ENCODE measurements around the gene SLPI. TPM values are rescaled to one million over a fixed set of nuclear protein-coding genes. Genes with fewer than 3 reads are reported as not detected.

The SLPI gene
- total and polyA plus RNA-seq, 2 experiments from 2014 or later, result not detected

DNA sequence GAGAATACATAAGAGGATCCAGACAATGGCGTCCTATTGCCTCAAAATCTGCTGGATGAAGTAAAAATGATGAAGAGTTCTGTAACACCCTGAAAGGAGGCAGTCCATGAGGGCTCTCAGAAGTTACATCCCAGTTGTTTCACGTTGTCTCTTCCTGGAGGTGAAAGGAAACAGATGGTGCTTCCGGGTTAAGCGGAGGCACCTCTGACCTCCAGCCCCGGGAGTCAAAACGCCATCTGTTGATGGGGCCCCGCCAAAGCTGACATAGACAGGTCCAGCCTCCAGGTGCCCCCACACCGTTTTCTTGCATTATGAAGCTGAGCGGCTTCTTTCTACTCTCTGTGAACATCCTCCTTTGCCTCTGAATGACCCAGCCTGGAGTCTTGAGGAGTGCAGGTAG is 23.7 kb downstream of the SLPI start:
- no peaks in the 10 kb centered on the region for H4K20me1 ChIP-seq (replicated peaks; ENCODE audit: insufficient read depth)
- no peaks in the 10 kb centered on the region for H3F3A ChIP-seq (replicated peaks; ENCODE audit: low read depth)
- no peak overlapping the region for H3K4me3 Mint-ChIP-seq
- no peak overlapping the region for H3K27ac ChIP-seq (ENCODE audit: low read depth)
- no peaks in the 10 kb centered on the region for H3K27me3 ChIP-seq (ENCODE audit: insufficient read depth)
- H3K4me1 ChIP-seq (ENCODE audit: insufficient read depth), result no peaks in the 10 kb centered on the region
- H3K27me3 Mint-ChIP-seq (ENCODE audit: insufficient read depth, low read depth, poor library complexity), result peaks cover 5% of the 10 kb centered on the region
- H3K9me2 ChIP-seq (ENCODE audit: insufficient read depth), result no peaks in the 10 kb centered on the region
- H3K9me3 Mint-ChIP-seq, result no peaks in the 10 kb centered on the region; the same call in 2 of the 3 replicates
- no peak overlapping the region for H3K4me2 ChIP-seq
- no peak overlapping the region for H3K27ac Mint-ChIP-seq
- peak; percentile 4 for DNase-seq (ENCODE audit: low spot score)
- no peak overlapping the region for H2AFZ ChIP-seq
- TF ChIP-seq ETS1 (IDR thresholded peaks at IDR 0.05) (no peak), NANOG (IDR thresholded peaks at IDR 0.05; ENCODE audit: borderline replicate concordance) (no peak), ZNF462 (CRISPR knock-in tag; IDR thresholded peaks at IDR 0.05) (no peak), CREB1 (CRISPR knock-in tag; IDR thresholded peaks at IDR 0.05; ENCODE audit: low read depth) (no peak), ZNF114 (CRISPR knock-in tag; IDR thresholded peaks at IDR 0.05) (no peak), EZH2 (IDR thresholded peaks at IDR 0.05; ENCODE audit: low read depth, unreplicated experiment) (no peak), JUNB (IDR thresholded peaks at IDR 0.05; ENCODE audit: unreplicated experiment) (no peak), ZNF331 (CRISPR knock-in tag; IDR thresholded peaks at IDR 0.05; ENCODE audit: low read depth) (no peak), EZH2phosphoT487 (IDR thresholded peaks at IDR 0.05; ENCODE audit: unreplicated experiment) (no peak), POLR2AphosphoS5 (IDR thresholded peaks at IDR 0.05; ENCODE audit: low read depth) (no peak), STAT1 (IDR thresholded peaks at IDR 0.05; ENCODE audit: unreplicated experiment) (no peak)
- TF ChIP-seq, protein P1, sequence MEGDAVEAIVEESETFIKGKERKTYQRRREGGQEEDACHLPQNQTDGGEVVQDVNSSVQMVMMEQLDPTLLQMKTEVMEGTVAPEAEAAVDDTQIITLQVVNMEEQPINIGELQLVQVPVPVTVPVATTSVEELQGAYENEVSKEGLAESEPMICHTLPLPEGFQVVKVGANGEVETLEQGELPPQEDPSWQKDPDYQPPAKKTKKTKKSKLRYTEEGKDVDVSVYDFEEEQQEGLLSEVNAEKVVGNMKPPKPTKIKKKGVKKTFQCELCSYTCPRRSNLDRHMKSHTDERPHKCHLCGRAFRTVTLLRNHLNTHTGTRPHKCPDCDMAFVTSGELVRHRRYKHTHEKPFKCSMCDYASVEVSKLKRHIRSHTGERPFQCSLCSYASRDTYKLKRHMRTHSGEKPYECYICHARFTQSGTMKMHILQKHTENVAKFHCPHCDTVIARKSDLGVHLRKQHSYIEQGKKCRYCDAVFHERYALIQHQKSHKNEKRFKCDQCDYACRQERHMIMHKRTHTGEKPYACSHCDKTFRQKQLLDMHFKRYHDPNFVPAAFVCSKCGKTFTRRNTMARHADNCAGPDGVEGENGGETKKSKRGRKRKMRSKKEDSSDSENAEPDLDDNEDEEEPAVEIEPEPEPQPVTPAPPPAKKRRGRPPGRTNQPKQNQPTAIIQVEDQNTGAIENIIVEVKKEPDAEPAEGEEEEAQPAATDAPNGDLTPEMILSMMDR (conservative IDR thresholded peaks at IDR 0.05; ENCODE audit: low read depth in 2 of 2), result no peak
- TF ChIP-seq, protein P2, sequence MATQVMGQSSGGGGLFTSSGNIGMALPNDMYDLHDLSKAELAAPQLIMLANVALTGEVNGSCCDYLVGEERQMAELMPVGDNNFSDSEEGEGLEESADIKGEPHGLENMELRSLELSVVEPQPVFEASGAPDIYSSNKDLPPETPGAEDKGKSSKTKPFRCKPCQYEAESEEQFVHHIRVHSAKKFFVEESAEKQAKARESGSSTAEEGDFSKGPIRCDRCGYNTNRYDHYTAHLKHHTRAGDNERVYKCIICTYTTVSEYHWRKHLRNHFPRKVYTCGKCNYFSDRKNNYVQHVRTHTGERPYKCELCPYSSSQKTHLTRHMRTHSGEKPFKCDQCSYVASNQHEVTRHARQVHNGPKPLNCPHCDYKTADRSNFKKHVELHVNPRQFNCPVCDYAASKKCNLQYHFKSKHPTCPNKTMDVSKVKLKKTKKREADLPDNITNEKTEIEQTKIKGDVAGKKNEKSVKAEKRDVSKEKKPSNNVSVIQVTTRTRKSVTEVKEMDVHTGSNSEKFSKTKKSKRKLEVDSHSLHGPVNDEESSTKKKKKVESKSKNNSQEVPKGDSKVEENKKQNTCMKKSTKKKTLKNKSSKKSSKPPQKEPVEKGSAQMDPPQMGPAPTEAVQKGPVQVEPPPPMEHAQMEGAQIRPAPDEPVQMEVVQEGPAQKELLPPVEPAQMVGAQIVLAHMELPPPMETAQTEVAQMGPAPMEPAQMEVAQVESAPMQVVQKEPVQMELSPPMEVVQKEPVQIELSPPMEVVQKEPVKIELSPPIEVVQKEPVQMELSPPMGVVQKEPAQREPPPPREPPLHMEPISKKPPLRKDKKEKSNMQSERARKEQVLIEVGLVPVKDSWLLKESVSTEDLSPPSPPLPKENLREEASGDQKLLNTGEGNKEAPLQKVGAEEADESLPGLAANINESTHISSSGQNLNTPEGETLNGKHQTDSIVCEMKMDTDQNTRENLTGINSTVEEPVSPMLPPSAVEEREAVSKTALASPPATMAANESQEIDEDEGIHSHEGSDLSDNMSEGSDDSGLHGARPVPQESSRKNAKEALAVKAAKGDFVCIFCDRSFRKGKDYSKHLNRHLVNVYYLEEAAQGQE (IDR thresholded peaks at IDR 0.05; ENCODE audit: unreplicated experiment), result no peak
- ATAC-seq, result no peak
- no peak overlapping the region for H3K4me3 ChIP-seq
- no peaks in the 10 kb centered on the region for H3K36me3 Mint-ChIP-seq (ENCODE audit: low read depth)
- no peaks in the 10 kb centered on the region for H3K79me2 ChIP-seq (replicated peaks; ENCODE audit: insufficient read depth)
- H3K4me1 Mint-ChIP-seq, result no peaks in the 10 kb centered on the region
- H3K36me3 ChIP-seq (ENCODE audit: insufficient read depth), result no peaks in the 10 kb centered on the region

Measured in GM23338 (cell line).